Keratinocyte (primary cell): ENCODE results near the gene VCL.

Experiments used
- CTCF ChIP-seq, 3 experiments: IDR thresholded peaks in 1 of 3; conservative IDR thresholded peaks in 1 of 3; optimal IDR thresholded peaks in 1 of 3; 2 replicates in 2 of 3; 3 replicates in 1 of 3; pipeline versions ENCODE3 to v1.5.1; 2011; ENCODE audit warnings: low read length in 3 of 3, mild to moderate bottlenecking in 3 of 3, moderate library complexity in 2 of 3, control low read depth in 1 of 3, inconsistent platforms in 1 of 3; ENCODE audit not compliant: insufficient read depth in 2 of 3; ENCODE audit errors: extremely low read depth in 1 of 3
- EZH2 ChIP-seq: IDR thresholded peaks from one replicate; pipeline ENCODE4 v1.6.1; 2012; ENCODE audit warnings: inconsistent platforms, mild to moderate bottlenecking, low read length, moderate library complexity

DNA sequence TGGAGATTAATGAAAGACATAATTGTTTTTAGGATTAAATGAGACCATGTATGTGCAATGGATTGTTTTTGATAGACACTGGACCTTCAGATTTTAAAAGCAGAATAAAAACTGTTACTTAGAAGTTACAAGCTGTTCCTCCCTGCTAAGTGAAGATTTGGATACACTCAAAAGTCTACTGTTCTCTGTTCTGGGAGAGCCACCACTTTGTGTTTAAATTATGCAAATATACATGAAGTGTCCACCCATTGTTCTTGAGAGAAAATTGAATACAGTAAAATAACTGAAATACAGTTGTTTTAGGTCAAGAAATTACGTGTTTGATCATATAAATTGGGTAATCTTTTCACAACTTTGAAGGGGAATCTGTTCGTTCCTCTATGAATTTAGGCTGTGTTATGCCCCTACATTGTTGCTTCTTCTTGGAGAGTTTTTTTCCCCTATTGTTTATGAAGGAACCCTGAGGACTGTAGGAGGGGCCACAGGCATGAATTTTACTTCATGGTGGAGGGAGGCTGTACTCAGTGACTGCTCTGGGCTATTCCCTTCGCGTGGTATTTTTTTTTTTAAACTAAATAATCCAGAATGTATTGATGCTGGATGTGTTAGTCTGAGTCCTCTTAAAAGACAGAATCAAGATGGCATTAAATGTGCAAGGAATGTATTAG, 18.6 kb upstream of the VCL start:
- no peak for TF ChIP-seq CTCF (optimal IDR thresholded peaks at IDR 0.05 in 1 of 3, IDR thresholded peaks at IDR 0.05 in 1 of 3, conservative IDR thresholded peaks at IDR 0.05 in 1 of 3; ENCODE audit: extremely low read depth in 1 of 3, insufficient read depth in 2 of 3, low read length in 3 of 3)
- TF ChIP-seq EZH2, result no peak
